Heart left ventricle (tissue), 16 donors: ENCODE data around the gene PAXX. TPM values are rescaled to one million over a fixed set of nuclear protein-coding genes. Genes with fewer than 3 reads are reported as not detected.
A peak's percentile ranks its signal among the peaks of the same experiment; 100 is the strongest.

Source experiments
- ATAC-seq, 4 donors: fragments of 200-7000 bp; cut with Tn5 transposase; one replicate each; pipeline ENCODE4 v1.9.1; 2020 to 2022; ENCODE audit warnings: moderate library complexity in 4 of 4, mild to moderate bottlenecking in 3 of 4, moderate number of reproducible peaks in 1 of 4
- DNase-seq, 5 donors: peaks; one replicate each; pipeline ENCODE4 v3.0.0-alpha.2; 2020
- H3K27ac ChIP-seq, 12 donors: fragments of 200-600 bp; sonication (generic) in 4 of 12; one replicate each; pipeline versions ENCODE4 v1.5.0 to v1.8.0; 2016 to 2022; ENCODE audit warnings: mild to moderate bottlenecking in 2 of 12
- H3K27me3 ChIP-seq, 9 donors: fragments of 200-600 bp; sonication (generic) in 2 of 9; one replicate each; pipeline versions ENCODE4 v1.5.1 to v1.8.0; 2016 to 2022; ENCODE audit warnings: mild to moderate bottlenecking in 3 of 9
- H3K36me3 ChIP-seq, 9 donors: fragments of 200-600 bp; sonication (generic) in 2 of 9; one replicate each; pipeline versions ENCODE4 v1.5.0 to v1.8.0; 2018 to 2022; ENCODE audit warnings: mild to moderate bottlenecking in 2 of 9
- H3K4me1 ChIP-seq, 12 donors: fragments of 200-600 bp; sonication (generic) in 4 of 12; one replicate each; pipeline versions ENCODE4 v1.5.0 to v1.8.0; 2016 to 2022; ENCODE audit warnings: mild to moderate bottlenecking in 3 of 12
- H3K4me3 ChIP-seq, 12 donors: fragments of 200-600 bp; sonication (generic) in 4 of 12; one replicate each; pipeline versions ENCODE4 v1.5.0 to v1.8.0; 2017 to 2022; ENCODE audit warnings: mild to moderate bottlenecking in 9 of 12, moderate library complexity in 4 of 12
- H3K9me3 ChIP-seq, 12 donors: fragments of 200-600 bp; sonication (generic) in 4 of 12; one replicate each; pipeline versions ENCODE4 v1.5.0 to v1.8.0; 2016 to 2022; ENCODE audit warnings: mild to moderate bottlenecking in 1 of 12
- POLR2A ChIP-seq, 2 donors: fragments of 450-650 bp; IDR thresholded peaks; one replicate each; pipeline ENCODE4 v1.6.1; 2017; ENCODE audit warnings: antibody characterized with exemption in 2 of 2, mild to moderate bottlenecking in 2 of 2, moderate library complexity in 2 of 2
- WGBS, 4 donors: extraction: QIAGEN DNeasy Blood & Tissue Kit in 2 of 4; methylation state at CpG; one replicate each; pipeline versions ENCODE4 v1.1.5 to v1.1.7; 2013 to 2018; 5-methylcytosine and 5-hydroxymethylcytosine counted together
- intact Hi-C, 10 donors: fragments of 100-400 bp; cut with DNase I; formaldehyde crosslinking; loops; one replicate each; pipeline versions ENCODE4 v1.11.1 to v1.14.2; 2022
- polyA plus RNA-seq, 2 donors: library from polyadenylated mRNA; stranded (reverse); fragments of 200-250 nt; gene quantifications; one replicate each; pipeline ENCODE4 v1.2.3, GENCODE V29; 2013
- total RNA-seq, 9 donors: library from RNA; depleted of rRNA in 2 of 9; stranded (reverse); fragments of >200 nt in 2 of 9; fragmentation: NEBNext Ultra II Directional in 3 of 9; extraction: Animal tissue kit (Norgen Biotek cat#: 25700) in 3 of 9; gene quantifications; one replicate each; pipeline versions ENCODE4 v1.1.0 to v1.2.4, GENCODE V29; 2016 to 2023
- TF ChIP-seq, protein P1 (sequence below), 12 donors: fragments of 200-600 bp; sonication (generic) in 4 of 12; IDR thresholded peaks; one replicate each; pipeline versions ENCODE4 v1.5.0 to v1.8.0; 2018 to 2022; ENCODE audit warnings: antibody characterized with exemption in 12 of 12, mild to moderate bottlenecking in 5 of 12
- donor health status: ischemic (EF 13 %, LVEDD 7.1; RV severe dilation, severe dysfunction).
- donor health status: healthy with polysubstance abuse.
- donor health status: DM: no; HTN: yes; CAD: no.
- donor health status: DM: no; HTN: no; CAD: no.
- donor health status: ischemic (EF 25% LVEDD 6.9; RV normal size, moderate dysfunction).
- donor health status: ischemic (EF 25% LVEDD 5.7; RV mildly dilated, moderate dysfunction).
- donor health status: healthy.
- donor health status: DM: yes; HTN: yes; CAD: no.
- donor health status: ischemic (EF 35%, LVEDD 5.7; RV mildly dilated, moderate dysfunction).
- donor health status: nonischemic (EF 11% LVEDD 7.7; RV severe dilation, severe dysfunction).
- donor health status: DM: yes; HTN: yes; CAD: no.
- donor health status: PGD.
- donor health status: ischemic (EF 29% LVEDD 5.4; RV normal size, mild dysfunction).
- donor health status: nonischemic (EF 23%, LVEDD 6.1; RV moderate dilation, normal function).

Gene PAXX
- total and polyA plus RNA-seq, 11 donors = 15.0 to 57.3 (median 20.9) TPM

GRCh38 chr9:136980669-136981478 is 11.3 kb upstream of the PAXX start:
- 57 to 74% (median 67%) methylated on average over 13 to 16 of the region's 16 CpGs for WGBS, 4 donors
- TF ChIP-seq, protein P1, sequence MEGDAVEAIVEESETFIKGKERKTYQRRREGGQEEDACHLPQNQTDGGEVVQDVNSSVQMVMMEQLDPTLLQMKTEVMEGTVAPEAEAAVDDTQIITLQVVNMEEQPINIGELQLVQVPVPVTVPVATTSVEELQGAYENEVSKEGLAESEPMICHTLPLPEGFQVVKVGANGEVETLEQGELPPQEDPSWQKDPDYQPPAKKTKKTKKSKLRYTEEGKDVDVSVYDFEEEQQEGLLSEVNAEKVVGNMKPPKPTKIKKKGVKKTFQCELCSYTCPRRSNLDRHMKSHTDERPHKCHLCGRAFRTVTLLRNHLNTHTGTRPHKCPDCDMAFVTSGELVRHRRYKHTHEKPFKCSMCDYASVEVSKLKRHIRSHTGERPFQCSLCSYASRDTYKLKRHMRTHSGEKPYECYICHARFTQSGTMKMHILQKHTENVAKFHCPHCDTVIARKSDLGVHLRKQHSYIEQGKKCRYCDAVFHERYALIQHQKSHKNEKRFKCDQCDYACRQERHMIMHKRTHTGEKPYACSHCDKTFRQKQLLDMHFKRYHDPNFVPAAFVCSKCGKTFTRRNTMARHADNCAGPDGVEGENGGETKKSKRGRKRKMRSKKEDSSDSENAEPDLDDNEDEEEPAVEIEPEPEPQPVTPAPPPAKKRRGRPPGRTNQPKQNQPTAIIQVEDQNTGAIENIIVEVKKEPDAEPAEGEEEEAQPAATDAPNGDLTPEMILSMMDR (IDR thresholded peaks at IDR 0.05) = no peak
- no peak for TF ChIP-seq POLR2A (IDR thresholded peaks at IDR 0.05)
- H3K4me1 ChIP-seq = peaks cover 6 to 92% (median 52%) of the 10 kb centered on the region in 12 donors
- intact Hi-C loops = loop anchor here in 2 of 10 donors (5.0 kb wide), 2 partner anchors 34 to 189 kb away; partner anchors contain the start of genes C8G (in 1 of the 2) and TMEM141 (in 1 of the 2)
- H3K36me3 ChIP-seq = no peaks in the 10 kb centered on the region
- H3K9me3 ChIP-seq = no peaks in the 10 kb centered on the region
- DNase-seq (peak in 1 of 5 donors; percentile 37), ATAC-seq (no peak)
- peaks cover 0 to 28% (median 6%) of the 10 kb centered on the region in 9 donors for H3K27me3 ChIP-seq
- no peak overlapping the region for H3K4me3 ChIP-seq
- peak overlapping the region; percentile 27 to 98 (median 84) for H3K27ac ChIP-seq

DNA sequence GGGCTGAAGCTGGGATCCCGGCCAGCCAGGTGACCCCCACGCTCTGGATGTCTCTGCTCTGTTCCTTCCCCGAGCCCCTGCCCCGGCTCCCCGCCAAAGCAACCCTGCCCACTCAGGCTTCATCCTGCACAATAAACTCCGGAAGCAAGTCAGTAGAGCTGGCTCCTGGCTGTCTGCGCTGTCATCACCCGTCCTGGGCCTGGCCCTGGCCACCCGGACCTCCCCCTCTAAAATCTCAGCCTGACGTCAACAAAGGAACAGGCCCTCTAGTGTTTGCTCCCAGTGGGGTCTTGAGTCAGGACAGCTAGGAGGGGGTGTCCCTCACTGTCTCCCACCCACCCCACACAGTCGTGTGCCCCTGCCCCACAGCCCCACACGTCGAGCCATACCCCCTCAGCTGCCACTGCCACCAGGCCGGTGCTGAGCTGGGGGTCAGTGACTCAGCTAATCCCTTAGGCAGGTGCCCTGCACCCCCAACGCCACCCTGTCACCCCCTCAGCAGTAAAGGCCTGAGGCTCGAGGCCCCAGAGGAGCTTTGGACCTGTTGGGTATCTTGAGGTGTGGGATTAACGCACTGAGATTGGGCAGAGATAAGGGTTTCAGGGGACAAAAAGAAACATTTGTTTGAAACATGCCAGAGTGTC is 10.5 kb upstream of the PAXX start:
- intact Hi-C loops = loop anchor here in 2 of 10 donors (5.0 kb wide), 2 partner anchors 34 to 189 kb away; partner anchors contain the start of genes C8G (in 1 of the 2) and TMEM141 (in 1 of the 2)
- H3K4me1 ChIP-seq = peaks cover 4 to 86% (median 45%) of the 10 kb centered on the region in 12 donors
- no peak overlapping the region for H3K4me3 ChIP-seq
- H3K9me3 ChIP-seq = no peaks in the 10 kb centered on the region
- H3K27me3 ChIP-seq = peaks cover 0 to 36% (median 6%) of the 10 kb centered on the region in 9 donors
- H3K36me3 ChIP-seq = no peaks in the 10 kb centered on the region
- peak; percentile 72 to 89 (median 85) for DNase-seq
- TF ChIP-seq, protein P1 (IDR thresholded peaks at IDR 0.05) = peak in 4 of 12 donors; percentile 9 to 38 (median 32)
- TF ChIP-seq POLR2A (IDR thresholded peaks at IDR 0.05) = peak in 1 of 2 donors; percentile 26
- H3K27ac ChIP-seq = peak overlapping the region; percentile 27 to 98 (median 84)
- 27 to 48% (median 35%) methylated on average over 6 to 17 of the region's 17 CpGs for WGBS, 4 donors
- ATAC-seq = peak; percentile 10 to 61 (median 22)

DNA sequence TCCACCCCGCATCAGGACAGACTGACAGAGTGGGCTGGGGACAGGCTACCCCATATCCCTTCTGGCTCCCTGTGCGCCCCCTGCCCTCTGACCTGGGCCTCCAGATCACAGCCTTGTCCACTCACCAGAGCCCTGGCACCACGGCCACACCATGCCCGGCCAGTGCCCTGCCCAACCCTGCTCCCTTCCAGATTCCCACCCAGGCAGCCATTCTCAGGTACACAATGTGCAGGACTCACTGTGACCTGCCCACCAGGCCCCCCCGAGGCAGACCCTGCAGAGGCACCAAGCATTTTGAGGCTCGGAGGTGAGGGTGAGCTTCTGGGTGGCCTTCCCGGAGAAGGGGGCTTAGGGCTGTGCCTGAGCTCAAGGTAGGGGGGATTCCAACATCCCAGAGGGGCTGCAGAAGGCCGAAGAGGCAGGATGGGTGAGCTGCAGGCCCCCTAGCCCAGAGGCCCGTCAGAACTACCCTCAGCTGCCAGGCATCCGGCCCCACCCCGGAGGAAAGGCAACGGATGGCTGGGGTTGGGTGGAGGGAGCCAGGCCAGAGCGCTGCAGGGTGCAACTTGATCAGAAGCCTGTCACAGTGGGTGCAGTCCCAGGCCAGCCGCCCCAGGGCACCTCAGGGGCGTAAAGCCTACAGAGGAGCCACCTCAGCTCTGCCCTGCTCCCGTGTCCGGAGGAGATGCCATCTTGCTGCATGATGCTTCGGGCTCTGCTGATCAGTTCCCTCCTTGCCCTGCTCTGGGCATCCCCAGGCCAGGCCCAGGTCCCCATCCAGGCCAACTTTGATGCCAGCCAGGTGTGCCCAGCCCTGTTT is 9.8 kb upstream of the PAXX start, which contains the start of gene LCNL1:
Gene LCNL1, plus strand, starts transcription at position 762 of the 820 bp plus-strand sequence. CDS start 594 bp downstream, outside the sequence.
- peaks cover 0 to 37% (median 6%) of the 10 kb centered on the region in 9 donors for H3K27me3 ChIP-seq
- DNase-seq = peak in 2 of 5 donors; percentile 60 to 62
- peaks cover 0 to 79% (median 38%) of the 10 kb centered on the region in 12 donors for H3K4me1 ChIP-seq
- peak within 1 kb of the TSS; percentile 27 to 98 (median 84) for H3K27ac ChIP-seq
- TF ChIP-seq, protein P1 (IDR thresholded peaks at IDR 0.05) = no peak
- TF ChIP-seq POLR2A (IDR thresholded peaks at IDR 0.05) = peak in 1 of 2 donors; percentile 25
- H3K4me3 ChIP-seq = no peak within 1 kb of the TSS
- intact Hi-C loops = loop anchor here in 2 of 10 donors (5.0 kb wide), 2 partner anchors 35 to 190 kb away; partner anchors contain the start of genes C8G (in 1 of the 2) and TMEM141 (in 1 of the 2)
- WGBS, 4 donors = 52 to 69% (median 65%) methylated on average over 14 to 18 of the region's 18 CpGs
- H3K9me3 ChIP-seq = no peaks in the 10 kb centered on the region
- H3K36me3 ChIP-seq = no peaks in the 10 kb centered on the region
- peak in 2 of 4 donors; percentile 1 to 34 for ATAC-seq
